Fibroblast of gingiva (primary cell): Measurements from ENCODE around the gene RALGAPA2.

ENCODE experiments used
- DNase-seq: peaks from one replicate; pipeline ENCODE4 v3.0.0-alpha.2; 2011; ENCODE audit warnings: low read depth

Gene RALGAPA2

GRCh38 chr20:20465252-20465651 is 247.2 kb downstream of the RALGAPA2 start:
- DNase-seq: no peak

- no peak for DNase-seq
These were observed 248.5 kb downstream of the RALGAPA2 start for GRCh38 chr20:20463933-20464374.

GRCh38 chr20:20462185-20462584 is 250.3 kb downstream of the RALGAPA2 start:
- no peak for DNase-seq

- no peak for DNase-seq
These were observed 250.9 kb downstream of the RALGAPA2 start for GRCh38 chr20:20461551-20461950.

GRCh38 chr20:20459726-20460125 is 252.7 kb downstream of the RALGAPA2 start:
- no peak for DNase-seq

GRCh38 chr20:20457392-20458126 is 254.9 kb downstream of the RALGAPA2 start:
- DNase-seq: no peak

GRCh38 chr20:20456741-20457140 is 255.7 kb downstream of the RALGAPA2 start:
- peak; percentile 19 for DNase-seq

GRCh38 chr20:20455926-20456325 is 256.5 kb downstream of the RALGAPA2 start:
- DNase-seq: no peak

GRCh38 chr20:20454850-20455627 is 257.4 kb downstream of the RALGAPA2 start:
- no peak for DNase-seq

GRCh38 chr20:20454367-20454766 is 258.1 kb downstream of the RALGAPA2 start:
- DNase-seq: no peak

- peak; percentile 34 for DNase-seq
These were observed 260.2 kb downstream of the RALGAPA2 start for GRCh38 chr20:20452254-20452676.

- peak; percentile 2 for DNase-seq
These were observed 261.9 kb downstream of the RALGAPA2 start for GRCh38 chr20:20450521-20450920.

- DNase-seq: no peak
These were observed 263.6 kb downstream of the RALGAPA2 start for GRCh38 chr20:20448881-20449280.

- no peak for DNase-seq
These were observed 265.2 kb downstream of the RALGAPA2 start for GRCh38 chr20:20447196-20447595.

- no peak for DNase-seq
These were observed 265.9 kb downstream of the RALGAPA2 start for GRCh38 chr20:20446425-20447015.

- DNase-seq: no peak
These were observed 266.4 kb downstream of the RALGAPA2 start for GRCh38 chr20:20446001-20446400.

GRCh38 chr20:20443504-20443903 is 268.9 kb downstream of the RALGAPA2 start:
- DNase-seq: no peak

- no peak for DNase-seq
These were observed 270.0 kb downstream of the RALGAPA2 start for GRCh38 chr20:20442466-20442865.

GRCh38 chr20:20440886-20441658 is 271.4 kb downstream of the RALGAPA2 start:
- DNase-seq: no peak

- no peak for DNase-seq
These were observed 272.0 kb downstream of the RALGAPA2 start for GRCh38 chr20:20440481-20440880.

- no peak for DNase-seq
These were observed 272.7 kb downstream of the RALGAPA2 start for GRCh38 chr20:20439602-20440190.

- DNase-seq: no peak
These were observed 275.1 kb downstream of the RALGAPA2 start for GRCh38 chr20:20437314-20437713.
